GM12872 (cell line): ENCODE results near the gene PRSS56.

ENCODE experiments used
- TF ChIP-seq, protein P1 (sequence below): IDR thresholded peaks from 3 replicates; pipeline ENCODE4 v1.5.1; 2011; ENCODE audit warnings: low read depth, mild to moderate bottlenecking, low read length, moderate library complexity; ENCODE audit not compliant: insufficient read depth

The PRSS56 gene

DNA sequence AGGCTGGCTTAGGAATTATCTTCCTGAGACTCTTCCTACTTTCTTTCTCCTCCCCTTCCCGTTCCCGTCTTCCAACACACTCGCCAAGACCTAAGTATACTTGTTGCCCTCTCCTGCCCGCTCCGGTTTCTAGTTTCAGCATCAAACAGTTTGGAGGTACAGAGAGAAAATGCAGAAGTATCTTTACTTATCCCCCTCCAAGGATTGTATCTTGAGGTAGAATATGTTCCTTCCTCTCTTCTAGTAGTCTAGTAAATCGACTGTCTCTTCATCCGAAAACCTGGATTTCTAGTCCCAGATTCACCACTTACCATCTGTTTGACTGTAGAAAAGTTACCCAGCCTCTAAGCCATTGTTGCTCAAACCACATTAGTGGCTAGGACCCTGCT, 31.1 kb downstream of the PRSS56 start:
- TF ChIP-seq, protein P1, sequence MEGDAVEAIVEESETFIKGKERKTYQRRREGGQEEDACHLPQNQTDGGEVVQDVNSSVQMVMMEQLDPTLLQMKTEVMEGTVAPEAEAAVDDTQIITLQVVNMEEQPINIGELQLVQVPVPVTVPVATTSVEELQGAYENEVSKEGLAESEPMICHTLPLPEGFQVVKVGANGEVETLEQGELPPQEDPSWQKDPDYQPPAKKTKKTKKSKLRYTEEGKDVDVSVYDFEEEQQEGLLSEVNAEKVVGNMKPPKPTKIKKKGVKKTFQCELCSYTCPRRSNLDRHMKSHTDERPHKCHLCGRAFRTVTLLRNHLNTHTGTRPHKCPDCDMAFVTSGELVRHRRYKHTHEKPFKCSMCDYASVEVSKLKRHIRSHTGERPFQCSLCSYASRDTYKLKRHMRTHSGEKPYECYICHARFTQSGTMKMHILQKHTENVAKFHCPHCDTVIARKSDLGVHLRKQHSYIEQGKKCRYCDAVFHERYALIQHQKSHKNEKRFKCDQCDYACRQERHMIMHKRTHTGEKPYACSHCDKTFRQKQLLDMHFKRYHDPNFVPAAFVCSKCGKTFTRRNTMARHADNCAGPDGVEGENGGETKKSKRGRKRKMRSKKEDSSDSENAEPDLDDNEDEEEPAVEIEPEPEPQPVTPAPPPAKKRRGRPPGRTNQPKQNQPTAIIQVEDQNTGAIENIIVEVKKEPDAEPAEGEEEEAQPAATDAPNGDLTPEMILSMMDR, result no peak

- TF ChIP-seq, protein P1, result no peak
Observed at GRCh38 chr2:232551776-232552175, 31.6 kb downstream of the PRSS56 start.

DNA sequence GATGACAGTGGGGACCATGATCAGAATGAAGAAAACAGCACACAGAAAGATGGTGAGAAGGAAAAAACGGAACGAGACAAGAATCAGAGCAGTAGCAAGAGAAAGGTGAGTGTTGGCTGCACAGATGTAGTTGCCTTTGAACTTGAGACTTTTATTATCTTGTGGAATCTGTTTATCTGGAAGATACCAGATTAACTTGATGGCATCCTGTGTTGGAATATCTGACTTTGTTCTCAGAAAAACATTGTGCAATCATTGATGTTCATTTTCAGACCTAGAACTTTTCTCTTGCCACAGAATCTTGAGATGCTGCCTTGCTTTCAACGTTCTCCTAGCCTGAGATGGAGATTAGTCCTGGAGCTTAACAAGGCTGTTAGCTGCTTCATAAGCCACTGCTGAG, 36.2 kb downstream of the PRSS56 start:
- TF ChIP-seq, protein P1, result no peak

- TF ChIP-seq, protein P1, result no peak
Observed at GRCh38 chr2:232562515-232563151, 42.4 kb downstream of the PRSS56 start.

DNA sequence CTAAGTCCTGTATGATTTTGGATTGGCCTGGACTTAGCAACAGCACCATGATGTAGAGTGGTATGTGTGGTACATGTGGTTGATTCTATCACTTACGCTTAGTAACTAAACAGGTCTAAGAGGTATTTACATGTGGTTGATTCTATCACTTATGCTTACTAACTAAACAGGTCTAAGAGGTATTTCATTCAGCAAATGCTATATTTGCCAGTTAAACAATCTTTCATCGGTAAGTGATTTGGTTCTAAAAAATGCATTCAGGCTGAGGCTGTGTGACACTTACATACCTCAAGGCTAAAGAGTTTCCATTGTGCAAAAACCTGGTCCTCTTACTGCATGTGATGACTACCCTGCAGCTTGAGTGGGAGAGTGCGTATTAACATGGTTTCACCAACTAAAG, 43.4 kb downstream of the PRSS56 start:
- TF ChIP-seq, protein P1, result no peak

DNA sequence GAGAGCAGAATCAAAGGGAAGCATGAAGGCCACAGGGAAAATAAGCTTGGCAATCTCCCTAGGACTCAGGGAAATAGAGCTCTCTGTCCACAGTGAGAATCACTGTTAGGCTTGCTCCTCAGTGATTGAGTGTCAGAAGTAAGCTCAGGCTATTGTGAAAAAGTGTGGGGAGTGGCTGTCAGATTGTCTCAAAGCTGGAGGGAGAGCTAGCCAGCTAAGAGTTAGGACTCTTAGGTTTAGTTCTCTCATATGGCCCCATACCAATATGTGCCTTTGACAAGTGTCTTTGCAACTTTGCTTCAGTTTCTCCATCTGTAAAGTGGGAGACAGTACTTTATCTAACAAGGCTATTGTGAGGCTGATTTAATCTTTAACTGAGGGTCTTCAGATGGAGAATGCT, 47.5 kb downstream of the PRSS56 start:
- TF ChIP-seq, protein P1, result no peak

GRCh38 chr2:232568161-232568560, 48.0 kb downstream of the PRSS56 start:
- TF ChIP-seq, protein P1, result no peak

DNA sequence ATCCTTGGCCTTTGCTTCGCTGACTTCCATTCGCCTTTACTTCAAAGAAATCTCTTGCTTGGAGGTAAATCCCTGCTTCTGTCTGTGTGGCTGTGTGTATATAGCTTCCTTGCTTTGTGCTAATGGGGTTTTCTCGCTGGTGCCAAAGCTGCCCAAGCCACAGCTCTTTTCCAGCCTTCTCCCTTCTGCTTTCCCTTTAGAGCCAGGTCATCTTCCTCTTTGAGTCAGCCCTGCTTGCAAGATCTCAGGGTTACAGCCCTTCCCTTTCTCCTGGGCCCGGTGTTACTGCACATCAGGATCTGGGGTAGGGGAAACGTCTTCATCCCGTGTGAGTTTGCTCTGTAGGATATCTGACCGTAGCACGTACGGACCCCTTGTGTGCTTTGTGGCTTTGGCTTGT, 49.4 kb downstream of the PRSS56 start:
- TF ChIP-seq, protein P1, result no peak
